ENCODE measurements around the gene DIS3L2.

The DIS3L2 gene

DNA sequence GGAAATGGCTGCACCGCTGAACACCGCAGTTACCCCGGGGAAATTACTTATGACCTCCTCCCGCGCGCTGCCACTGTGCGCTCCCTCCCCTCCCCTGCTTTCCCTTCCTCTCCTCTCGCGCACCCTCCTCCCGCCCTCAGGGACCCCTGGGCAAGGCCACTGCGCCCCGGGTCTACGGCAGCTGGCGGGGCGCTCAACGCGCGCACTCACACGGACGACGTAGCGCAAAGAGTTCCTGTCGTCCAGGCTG, 424.9 kb downstream of the DIS3L2 start:
- no peak for DNase-seq (ENCODE audit: insufficient read length)
- FAIRE-seq, result no peak
- TF ChIP-seq POLR2A (IDR thresholded peaks at IDR 0.05; ENCODE audit: low read depth, low read length) (no peak), POLR2AphosphoS5 (IDR thresholded peaks at IDR 0.05; ENCODE audit: low read depth, low read length) (no peak), TAF1 (IDR thresholded peaks at IDR 0.05; ENCODE audit: borderline replicate concordance, low read depth, low read length) (no peak)

Data from GM12892 (cell line).